Effector CD8-positive, alpha-beta T cell (primary cell): ENCODE measurements around the gene DOHH.

Experiments
- DNase-seq: peaks from one replicate; lab custom pipeline; 2025; lab: John Stamatoyannopoulos, UW

The DOHH gene

DNA sequence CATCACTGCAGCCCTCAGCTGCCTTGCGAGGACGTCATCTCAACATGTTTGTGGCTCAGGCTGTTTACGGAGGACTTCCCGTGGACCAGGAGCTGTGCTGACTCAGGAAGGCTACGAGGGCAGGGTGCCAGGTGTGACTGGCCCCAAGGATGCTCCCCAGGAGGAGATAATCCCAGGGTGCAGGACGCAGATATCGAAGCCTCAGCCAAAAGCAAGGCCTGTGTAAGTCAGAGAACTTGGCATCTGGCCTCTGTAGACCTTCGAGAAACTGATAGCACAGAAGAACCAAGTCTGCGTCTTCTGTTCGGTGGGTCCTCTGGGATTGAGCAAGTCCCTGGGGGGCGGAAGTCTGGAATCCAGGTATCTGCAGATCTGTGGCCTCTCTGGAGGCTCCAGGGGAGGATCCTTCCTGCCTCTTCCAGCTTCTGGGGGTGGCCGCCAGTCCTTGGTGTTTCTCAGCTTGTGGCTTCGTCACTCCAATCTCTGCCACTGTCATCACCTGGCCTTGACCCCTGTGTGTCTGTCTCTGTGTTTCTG lies 2.6 kb upstream of the DOHH start:
- no peak for DNase-seq

- no peak for DNase-seq
These were observed 1.3 kb upstream of the DOHH start for GRCh38 chr19:3501780-3502179.

DNA sequence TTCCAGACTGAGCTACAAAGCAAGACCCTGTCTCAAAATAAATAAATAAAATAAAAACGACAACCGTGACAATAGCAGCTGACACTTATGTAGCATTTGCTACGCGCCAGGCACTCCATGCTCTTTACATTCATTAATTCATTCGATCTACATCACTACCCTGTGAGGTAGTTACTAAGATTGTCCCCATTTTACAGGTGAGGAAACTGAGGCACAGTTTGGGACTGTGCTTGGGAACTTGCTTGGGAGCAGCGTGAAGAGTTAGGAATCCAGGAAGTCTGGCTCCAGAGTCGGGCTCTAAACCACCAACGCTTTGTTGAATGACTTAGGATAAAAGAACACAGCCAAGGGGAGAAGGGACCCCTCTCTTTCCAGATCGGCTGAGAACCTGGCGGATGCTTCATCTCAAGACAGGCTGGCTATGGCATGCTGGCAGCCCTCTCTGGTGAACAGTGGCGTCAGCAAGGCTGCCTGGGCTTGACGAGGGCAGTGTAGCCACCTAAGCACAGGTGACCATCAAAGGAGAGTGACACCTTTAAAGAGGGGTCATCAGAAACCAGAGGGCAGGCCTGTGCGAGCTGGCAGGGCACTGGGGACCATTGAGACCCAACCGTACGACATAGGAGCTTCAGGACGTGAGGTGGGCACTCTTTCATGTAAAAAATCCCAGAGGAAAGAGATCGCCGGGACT lies 591 bp downstream of the DOHH start:
- DNase-seq = no peak

DNA sequence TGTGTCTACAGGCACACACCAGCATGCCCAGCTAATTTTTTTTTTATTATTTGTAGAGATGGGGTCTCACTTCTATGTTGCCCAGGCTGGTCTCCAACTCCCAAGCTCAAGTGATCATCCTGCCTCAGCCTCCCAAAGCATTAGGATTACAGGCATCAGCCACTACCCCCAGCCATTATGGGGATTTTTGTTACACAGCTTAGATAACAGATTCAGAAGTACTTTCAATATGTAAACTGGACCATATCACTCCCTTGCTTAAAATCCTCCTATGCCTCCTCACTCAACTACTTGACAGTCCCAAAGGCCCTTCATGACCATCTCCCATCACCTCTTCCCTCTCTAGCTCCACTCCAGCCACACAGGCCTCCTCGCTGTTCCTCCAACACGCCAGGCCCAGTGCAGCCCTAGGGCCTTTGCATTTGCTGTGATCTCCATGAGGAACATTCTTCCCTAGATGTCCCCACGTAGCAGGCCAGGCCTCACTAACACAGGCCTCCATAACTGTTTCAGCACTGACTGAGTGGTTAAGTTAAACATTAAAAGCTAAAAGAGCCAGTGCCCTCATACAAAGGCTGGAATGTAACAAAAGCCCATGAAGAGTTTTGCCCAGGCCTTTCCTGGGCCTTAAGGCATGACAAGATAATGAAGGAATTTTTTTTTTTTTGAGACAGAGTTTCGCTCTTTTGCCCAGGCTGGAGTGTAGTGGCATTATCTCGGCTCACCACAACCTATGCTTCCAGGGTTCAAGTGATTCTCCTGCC lies 2.5 kb downstream of the DOHH start:
- DNase-seq = no peak

DNA sequence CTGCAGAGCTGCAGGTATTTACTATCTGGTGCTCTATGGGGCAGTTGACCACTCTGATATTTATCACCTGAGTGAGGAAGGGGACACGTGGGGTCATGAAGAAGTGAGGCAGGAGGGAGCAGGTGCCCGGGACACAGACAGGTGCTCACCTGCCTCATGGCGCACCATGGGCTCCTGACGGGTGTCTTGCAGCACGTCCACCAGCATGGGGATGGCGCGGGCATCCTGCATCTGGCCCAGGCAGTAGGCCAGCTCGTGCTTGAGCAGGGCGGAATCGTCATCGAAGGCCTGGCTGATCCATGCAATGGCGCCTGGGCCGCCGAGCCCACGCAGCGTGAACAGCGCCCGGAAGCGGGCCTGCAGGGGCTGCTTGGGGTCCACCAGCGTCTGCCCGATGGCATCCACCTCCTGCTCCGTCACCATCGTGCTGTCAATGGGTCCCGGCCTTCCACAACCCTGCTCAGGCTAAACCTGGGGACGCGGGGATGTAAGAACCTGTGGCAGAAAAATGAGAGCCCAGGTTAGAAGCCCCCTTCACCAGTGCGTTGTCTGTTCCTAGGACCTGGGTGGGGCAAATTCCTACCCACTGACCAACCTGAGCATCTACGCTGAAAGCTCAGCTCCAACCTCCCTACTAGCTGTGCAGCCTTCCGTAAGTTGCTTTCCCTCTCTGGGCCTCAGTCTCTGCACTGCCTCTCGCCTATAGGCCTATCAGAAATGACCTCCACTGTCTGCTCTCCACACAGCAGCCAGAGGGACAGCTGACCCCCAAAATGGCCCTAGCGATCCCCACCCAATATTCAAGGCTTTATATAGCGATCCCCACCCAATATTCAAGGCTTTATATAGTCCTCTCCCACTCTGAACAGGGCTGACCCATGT lies 3.8 kb downstream of the DOHH start:
- no peak for DNase-seq

- no peak for DNase-seq
These were observed 5.9 kb downstream of the DOHH start for GRCh38 chr19:3494559-3494958.

GRCh38 chr19:3494051-3494450 lies 6.4 kb downstream of the DOHH start:
- no peak for DNase-seq

DNA sequence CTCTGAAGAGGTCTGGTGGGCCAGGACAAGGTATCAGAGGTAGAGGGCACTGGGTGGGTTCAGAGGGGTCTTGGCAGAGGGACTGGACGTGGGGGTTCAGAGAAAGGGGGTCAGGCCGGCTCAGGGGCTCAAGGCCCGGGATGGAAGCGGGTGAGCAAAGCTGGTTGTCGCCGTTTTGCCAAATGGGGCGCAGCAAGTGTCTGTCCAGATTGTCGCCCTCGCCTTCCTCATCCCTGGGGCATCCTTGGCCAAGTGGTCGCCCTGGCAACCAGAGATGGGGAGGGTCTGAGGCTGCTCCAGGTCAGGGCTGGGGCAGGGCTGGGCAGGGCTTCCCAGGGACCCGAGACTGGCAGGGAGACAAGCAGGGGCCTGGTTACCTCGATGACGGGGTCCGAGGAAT lies 6.8 kb downstream of the DOHH start:
- DNase-seq = no peak

DNA sequence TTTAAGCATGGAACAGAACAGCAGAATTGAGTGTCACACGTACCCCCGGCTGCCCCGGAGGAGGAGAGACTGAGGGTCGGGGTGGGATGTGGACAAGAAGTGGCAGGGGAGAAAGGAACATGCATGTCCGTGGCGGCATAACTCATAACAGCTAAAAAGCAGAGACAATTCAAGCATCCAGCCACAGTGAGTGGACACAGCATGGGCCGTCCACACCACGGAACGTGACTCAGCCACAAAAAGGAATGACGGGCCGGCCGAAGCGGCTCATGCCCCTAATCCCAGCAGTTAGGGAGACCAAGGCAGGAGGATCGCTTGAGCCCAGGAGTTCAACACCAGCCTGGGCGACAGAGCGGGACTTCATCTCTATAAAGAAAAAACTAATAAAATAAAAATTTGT lies 7.6 kb downstream of the DOHH start:
- no peak for DNase-seq

- DNase-seq = no peak
These were observed 8.2 kb downstream of the DOHH start for GRCh38 chr19:3492131-3492839.

DNA sequence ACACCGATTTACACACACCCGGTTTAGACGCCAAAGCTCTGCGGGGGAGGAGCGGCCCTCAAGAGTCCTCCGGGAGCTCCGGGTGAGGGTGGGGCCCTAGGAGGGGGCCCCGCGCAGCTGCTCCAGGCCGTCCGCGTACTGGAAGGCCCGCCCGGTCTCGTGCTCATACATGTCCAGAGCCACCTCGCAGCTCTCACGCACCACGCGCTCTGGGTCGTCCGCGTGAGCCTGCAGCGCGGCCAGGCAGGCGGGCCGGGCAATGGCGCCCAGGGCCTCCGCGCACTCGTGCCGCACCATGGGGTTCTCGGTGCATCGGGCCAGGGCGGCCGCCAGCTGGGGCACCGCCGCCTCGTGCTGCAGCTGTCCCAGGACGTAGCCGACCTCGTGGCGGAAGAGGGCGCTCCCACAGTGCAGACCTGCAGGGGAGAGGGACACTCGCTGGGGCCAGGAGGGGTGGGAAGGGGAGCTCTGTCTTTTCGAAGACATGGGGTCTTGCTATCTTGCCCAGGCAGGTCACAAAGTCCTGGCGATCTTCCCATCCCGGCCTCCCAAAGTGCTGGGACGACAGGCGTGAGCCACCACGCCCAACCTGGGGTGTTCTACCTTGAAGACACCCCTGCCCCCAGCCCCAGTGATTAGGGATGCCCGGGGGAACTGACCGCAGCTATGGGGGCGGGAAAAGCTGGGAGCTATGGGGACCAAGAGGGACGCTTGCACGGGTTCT lies 8.9 kb downstream of the DOHH start:
- no peak for DNase-seq

- no peak for DNase-seq
These were observed 17.2 kb downstream of the DOHH start, which contains the start of gene SMIM44 for GRCh38 chr19:3483226-3483628. SMIM44 (minus strand) TSS chr19:3483441; CDS start chr19:3483403, 38 bp downstream.

- no peak for DNase-seq
These were observed 17.8 kb downstream of the DOHH start for GRCh38 chr19:3482507-3483225.

DNA sequence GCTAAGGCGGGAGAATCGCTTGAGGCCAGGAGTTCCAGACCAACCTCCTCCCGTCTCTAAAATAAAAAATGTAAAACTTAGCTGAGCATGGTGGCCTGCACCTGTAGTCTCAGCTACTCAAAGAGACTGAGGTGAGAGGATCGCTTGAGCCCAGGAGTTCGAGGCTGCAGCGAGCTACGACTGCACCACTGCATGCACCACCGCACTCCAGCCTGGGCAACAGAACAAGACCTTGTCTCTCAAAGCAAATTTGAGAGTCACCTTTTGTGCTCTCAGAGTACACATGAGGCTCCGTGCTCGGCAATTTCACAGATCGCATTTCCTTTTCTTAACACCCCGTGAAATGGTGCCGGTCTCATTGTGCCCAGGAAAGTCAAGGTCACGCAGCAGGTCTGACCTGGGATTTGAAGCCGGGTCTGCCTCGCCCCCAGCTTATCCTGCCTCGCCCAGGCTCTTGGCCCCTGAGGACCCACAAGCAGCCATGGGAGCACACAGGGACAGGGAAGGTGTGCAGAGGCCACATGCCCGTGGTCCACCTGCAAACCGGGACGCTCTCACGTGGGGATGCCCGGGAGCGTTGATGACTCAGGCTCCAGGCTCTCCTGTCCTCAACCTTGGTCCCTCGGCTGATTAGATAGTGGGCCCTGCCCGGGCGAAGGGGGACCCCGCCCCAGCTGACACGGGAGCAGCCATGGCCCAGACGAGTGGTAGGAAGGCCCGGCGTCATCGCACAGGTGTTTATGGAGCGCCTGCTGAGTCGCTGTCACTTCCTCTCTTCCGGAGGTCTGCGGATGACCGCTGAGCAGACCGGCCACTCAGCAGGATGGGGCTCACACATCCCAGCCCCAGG lies 19.0 kb downstream of the DOHH start:
- DNase-seq = no peak

GRCh38 chr19:3480383-3481091 lies 19.9 kb downstream of the DOHH start, which contains the start of gene SMIM24:
SMIM24 (minus strand) TSS chr19:3480525; CDS start chr19:3480463, 62 bp downstream.
- DNase-seq = no peak

DNA sequence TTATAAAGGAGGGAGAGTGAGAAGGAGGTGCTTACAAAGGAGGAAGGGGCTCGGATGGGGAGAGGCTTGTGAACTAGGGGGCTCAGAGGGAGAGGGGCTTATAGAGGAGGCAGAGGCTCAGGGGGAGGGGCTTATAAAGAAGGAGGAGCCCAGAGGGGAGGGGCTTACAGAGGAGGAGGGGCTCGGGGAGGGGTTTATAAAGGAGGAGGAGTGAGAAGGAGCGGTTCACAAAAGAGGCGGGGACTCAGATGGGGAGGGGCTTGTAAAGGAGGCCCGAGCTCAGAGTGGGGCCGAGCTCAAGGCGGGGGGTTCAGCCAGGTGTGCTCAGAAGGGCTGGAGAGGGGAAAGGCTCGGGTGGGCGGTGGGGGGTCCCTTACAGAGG lies 20.6 kb downstream of the DOHH start:
- peak; percentile 34 for DNase-seq

DNA sequence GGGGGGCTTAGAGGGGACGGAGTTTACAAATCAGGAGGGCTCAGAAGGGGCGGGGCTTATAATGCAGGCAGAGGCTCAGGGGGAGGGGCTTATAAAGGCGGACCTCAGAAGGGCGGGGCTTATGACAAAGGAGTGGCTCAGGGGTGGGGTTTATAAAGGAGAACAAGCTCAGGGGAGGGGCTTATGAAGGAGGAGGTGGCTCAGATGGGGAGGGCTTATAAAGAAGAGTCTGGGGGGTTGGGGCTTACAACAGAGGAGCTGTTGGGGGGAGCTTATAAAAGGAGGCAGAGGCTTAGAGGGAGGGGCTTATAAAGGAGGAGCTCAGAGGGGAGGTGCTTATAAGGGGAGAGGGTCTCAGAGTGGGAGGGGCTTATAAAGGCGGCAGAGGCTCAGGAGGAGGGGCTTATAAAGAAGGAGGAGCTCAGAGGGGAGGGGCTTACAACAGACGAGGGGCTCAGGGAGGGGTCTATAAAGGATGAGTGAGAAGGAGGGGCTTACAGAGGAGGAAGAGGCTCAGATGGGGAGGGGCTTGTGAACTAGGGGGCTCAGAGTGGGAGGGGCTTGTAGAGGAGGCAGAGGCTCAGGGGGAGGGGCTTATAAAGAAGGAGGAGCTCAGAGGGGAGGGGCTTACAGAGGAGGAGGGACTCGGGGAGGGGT lies 21.2 kb downstream of the DOHH start:
- DNase-seq = peak; percentile 43
